ENCODE measurements around the gene APC.

GRCh38 chr5:112847306-112847705 is 109.6 kb downstream of the APC start:
- TF ChIP-seq, protein P1, sequence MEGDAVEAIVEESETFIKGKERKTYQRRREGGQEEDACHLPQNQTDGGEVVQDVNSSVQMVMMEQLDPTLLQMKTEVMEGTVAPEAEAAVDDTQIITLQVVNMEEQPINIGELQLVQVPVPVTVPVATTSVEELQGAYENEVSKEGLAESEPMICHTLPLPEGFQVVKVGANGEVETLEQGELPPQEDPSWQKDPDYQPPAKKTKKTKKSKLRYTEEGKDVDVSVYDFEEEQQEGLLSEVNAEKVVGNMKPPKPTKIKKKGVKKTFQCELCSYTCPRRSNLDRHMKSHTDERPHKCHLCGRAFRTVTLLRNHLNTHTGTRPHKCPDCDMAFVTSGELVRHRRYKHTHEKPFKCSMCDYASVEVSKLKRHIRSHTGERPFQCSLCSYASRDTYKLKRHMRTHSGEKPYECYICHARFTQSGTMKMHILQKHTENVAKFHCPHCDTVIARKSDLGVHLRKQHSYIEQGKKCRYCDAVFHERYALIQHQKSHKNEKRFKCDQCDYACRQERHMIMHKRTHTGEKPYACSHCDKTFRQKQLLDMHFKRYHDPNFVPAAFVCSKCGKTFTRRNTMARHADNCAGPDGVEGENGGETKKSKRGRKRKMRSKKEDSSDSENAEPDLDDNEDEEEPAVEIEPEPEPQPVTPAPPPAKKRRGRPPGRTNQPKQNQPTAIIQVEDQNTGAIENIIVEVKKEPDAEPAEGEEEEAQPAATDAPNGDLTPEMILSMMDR (IDR thresholded peaks at IDR 0.05; ENCODE audit: insufficient read depth, low read depth, low read length) = no peak
- no peak for TF ChIP-seq EZH2 (IDR thresholded peaks at IDR 0.05; ENCODE audit: insufficient read depth, low read length)

Data from astrocyte (in vitro differentiated cells and primary cell).